Activated effector memory CD4-positive, alpha-beta T cell treated with Interleukin-2 at 50 U/mL for 16 hours (primary cell): ENCODE measurements around the gene HES7.
"Not testable (repeated sequence)": the region's sequence is repeated elsewhere in the genome, so short reads cannot be mapped to it uniquely, and the experiment has no call there.

Experiments
- DNase-seq: peaks from one replicate; pipeline ENCODE4 v3.0.0-alpha.2; 2020

Gene HES7

DNA sequence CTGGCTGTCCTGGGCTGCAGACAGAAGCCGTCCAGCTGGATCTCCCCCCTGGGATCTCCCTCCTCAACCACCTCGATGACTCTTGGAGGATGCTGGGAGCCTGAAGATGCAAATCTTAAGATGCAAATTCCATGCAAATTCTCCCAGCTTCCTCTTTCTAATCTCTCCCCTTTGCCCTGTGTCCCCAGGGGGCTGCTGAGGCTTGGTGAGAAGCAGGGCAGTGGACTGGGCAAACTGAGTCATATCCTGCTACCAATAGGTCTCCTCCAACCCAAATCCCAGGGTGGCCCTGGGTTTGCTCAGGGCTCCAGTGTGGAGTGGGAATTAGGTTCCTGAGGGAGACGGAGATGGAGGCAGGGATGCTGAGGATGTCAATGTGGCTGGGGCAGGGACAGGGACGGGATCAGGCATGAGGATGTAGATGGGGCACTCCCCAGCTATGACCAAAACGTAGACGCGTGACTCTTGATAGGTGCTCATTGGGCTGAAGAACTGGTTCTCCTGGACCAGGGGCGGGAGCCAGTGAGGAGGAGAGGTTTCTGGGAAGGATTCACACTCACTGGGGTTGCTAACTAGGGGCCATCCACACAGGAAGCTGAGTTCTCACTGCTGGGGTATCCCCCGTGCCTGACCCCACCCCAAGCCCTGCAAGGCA is 32.7 kb downstream of the HES7 start:
- no peak for DNase-seq

DNA sequence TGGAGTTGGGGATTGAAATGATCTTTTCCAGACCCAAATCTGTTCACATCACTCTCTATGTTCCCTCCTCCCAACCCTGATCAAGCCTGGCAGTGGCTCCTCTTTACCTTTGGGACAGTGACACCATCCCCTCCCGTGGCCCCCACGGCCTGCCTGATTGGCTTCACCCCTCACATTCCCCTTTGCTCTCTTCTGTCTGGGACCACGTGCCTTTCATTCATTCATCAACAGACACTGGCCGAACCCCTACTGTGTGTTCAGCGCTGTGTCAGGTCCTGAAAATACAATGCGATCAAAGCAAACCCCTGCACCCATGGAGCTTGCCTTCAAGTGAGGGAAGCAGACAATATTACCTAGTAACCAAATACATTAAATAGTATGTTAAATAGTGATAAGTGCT is 34.2 kb downstream of the HES7 start:
- no peak for DNase-seq

DNA sequence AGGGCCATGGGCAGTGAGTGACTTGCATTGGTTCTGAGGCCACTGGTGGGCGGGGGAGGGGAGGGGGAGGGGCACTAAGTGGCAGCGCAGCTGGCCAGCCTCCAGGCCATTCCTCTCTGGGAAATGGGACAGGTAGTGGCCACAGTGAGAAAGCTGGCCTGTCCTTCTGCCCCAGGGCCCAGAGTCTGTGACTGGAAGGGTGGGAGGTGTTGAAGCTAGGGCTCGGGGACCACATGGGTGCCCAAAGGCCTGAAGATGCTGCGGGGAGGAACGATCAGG is 36.0 kb downstream of the HES7 start:
- no peak for DNase-seq

DNA sequence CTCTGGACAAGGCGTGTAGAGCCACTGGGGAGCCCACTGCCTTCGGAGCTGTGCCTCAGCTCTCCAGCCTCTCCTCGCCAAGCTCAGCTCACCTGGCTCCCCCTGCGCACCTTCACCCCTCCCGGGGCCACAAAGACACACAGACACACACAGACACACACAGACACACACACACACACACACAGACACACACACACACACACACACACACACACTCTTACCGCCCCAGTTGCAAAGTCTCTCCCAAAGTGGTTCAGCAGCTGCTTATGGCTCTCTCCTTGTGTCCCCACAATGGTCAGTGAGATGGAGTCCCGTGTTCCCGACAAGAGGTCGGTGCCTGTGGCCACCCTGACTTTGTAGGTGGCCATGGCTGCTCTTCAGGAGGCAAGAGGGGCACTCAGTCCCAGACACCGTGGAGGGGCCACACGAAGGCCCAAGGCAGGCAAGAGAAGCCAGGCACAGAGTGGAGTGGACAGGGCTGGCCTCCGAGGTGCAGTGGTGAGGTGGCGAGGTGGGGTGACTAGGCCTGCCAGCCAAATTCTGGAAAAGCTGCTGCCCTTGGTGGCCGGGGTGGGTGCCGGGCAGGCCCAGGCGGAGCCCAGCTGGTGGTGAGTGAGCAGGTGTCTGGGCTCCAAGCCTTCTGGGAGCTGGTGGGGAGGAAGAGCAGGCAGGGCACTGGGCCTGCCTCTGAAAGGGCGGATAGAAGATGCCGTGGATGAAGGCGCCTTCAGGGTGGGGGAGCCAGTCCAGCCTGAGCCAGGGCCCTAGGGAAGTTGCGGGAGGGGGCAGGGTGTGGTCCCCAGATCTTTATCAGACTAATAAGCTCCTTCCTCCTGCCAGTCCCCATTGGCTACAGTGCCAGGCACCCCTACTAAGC is 36.6 kb downstream of the HES7 start, which contains the start of gene ALOX12B:
TSS of gene ALOX12B (minus strand) at position 642 of the 877 bp plus-strand sequence. CDS start at position 368, 274 bp downstream.
- DNase-seq, result no peak

DNA sequence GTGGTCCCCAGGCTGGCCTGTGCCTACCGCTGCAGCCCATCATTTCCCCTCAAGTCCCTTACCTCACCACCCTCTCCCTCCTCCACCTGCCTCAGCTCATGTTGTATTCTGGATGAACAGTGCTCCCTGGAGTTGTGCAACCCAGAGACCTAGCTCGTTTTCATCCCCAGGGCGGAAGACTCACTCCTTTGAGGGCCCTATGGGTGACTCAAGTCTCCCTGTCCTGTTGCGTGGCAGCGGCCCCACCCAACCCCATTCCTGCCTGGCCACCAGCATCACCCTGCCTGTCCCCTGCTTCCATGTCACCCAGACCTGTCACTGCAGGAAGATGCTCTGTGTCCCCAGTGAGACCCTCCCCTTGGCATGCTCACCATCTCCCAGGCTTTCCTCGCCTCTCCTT is 39.7 kb downstream of the HES7 start:
- no peak for DNase-seq

DNA sequence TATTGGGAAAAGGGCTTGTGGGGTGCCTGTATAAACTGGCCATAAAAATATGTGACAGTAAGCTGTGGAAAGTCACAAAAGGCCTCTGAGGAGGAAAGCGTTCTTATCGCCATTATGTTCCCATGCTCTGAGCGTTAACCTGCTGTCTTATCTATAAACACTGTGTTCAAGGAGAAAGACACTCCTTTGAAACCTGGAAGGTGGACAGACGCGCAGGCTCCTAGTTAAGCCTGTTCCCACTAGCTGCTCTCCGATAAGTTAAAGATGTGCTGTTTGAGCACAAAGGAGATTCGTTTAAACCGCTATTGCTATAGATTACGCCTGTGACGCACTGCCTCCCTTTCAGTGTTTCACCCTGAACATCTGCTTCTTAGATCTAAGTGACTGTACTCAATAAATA is 41.6 kb downstream of the HES7 start:
- DNase-seq, result no peak

DNA sequence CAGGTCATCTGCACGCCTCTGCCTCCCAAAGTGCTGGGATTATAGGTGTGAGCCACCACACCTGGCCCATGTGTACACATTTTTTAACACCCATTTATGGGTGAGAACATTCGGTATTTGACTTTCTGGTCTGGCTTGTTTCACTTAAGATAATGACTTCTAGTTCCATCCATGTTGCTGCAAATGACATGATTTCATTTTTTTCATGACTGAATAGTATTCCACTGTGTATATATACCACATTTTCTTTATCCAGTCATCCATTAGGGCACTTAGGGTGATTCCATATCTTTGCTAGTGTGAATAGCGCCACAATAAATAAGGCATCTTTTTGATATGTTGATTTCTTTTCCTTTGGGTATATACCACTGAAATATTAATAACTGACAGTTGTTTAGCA is 42.0 kb downstream of the HES7 start:
- no peak for DNase-seq

DNA sequence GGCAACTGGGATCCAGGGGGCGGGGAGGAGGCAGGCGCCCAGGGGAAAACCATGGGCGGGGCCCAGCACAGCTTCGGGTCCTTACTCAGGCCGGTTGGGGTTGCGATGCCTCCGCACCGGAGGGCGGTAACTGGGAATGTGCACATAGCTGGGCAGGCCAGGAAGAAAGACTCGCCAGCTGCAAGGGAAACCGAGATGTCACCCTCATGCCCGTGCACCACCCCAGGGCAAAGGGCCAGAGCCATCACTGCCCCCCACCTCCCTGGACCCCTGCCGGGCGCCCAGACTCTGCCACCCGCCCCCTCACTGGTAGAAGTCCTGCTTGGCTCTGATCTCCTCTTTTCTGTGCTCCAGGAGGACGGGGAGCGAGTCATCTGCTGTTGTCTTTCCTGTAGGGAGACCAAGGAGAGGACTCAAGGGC is 43.1 kb downstream of the HES7 start:
- no peak for DNase-seq

DNA sequence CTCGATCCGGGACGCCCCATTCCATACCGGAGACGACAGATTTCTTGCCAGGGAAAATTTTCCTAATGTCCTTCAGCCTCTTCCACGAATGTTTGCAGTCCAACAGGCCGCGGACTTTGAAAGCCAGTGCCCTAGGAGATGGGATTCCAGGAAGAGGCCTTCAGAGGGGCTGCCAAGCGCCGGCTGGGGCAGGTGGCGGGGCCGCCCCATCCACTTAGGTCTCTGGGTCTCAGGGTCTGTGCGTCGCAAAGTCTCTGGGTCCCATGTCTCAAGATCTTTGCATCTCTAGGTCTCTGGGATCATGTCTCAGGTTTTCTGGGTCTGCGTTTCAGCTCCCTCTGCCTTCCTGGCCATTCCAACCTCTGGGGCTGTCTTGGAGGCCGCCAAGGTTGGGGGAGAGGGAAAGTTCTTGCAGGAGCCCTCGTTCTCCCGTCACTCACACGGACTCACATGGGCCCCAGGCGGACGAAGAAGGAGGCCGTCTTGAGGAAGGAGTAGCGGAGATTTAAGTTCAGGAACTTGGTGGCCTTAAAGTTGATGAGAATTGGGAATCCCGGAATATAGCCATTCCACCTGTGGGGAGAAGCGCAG is 43.6 kb downstream of the HES7 start:
- DNase-seq, result no peak

DNA sequence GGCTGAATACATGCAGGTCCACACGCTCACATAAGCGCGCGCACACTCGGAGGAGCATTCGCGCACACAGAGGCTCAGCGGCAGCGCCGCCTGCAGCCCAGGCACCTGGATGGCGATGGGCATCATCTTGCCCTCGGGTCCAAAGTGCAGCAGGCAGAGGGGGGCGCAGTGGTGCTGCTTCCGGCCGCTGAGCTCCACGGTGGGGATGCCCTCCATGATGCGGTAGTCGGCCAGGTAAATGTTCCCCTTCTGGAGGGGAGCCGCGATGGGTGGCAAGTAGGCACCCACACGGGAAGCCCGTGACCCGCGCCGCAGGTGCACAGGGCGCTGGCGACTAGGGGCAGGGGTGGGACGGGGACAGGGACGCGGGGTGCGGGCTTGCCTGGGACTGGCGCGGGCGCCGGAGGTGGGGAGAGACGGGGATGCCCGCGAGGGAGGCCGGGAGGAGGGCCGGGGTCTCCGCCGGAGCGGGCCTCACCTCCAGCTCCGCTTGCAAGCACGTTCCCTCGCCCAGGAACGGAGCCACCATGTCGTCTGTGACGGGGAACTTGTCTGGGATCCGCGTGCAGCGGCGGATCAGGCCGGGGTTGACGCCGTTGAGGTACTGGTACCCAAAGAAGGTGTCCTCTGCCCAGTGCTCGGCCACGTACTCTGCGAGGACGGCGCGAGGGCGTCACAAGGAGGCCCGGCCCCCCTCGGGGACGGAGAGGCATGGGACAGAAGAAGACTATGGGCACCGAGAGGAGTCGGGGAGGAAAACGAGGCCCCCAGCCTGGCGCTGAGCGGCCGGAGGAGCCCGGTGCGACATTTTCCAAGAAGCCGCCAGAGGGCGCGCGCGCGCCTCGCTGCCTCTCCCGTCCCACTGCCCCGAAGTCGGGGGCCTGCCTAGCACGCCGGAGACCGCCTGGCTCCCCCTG is 44.4 kb downstream of the HES7 start:
- peak; percentile 70 for DNase-seq

DNA sequence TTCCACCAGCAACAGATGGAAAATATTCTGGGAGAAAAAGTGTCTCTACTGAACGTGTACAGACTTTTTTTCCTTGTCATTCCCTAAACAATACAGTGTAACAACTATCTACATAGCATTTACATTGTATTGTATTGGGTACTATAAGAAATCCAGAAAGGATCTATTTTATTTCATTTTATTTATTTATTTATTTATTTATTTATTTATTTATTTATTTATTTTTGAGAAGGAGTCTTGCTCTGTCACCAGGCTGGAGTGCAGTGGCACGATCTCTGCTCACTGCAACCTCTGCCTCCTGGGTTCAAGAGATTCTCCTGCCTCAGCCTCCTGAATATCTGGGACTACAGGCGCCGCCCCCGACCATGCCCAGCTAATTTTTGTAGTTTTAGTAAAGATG is 46.0 kb downstream of the HES7 start:
- not testable (repeated sequence) for DNase-seq

DNA sequence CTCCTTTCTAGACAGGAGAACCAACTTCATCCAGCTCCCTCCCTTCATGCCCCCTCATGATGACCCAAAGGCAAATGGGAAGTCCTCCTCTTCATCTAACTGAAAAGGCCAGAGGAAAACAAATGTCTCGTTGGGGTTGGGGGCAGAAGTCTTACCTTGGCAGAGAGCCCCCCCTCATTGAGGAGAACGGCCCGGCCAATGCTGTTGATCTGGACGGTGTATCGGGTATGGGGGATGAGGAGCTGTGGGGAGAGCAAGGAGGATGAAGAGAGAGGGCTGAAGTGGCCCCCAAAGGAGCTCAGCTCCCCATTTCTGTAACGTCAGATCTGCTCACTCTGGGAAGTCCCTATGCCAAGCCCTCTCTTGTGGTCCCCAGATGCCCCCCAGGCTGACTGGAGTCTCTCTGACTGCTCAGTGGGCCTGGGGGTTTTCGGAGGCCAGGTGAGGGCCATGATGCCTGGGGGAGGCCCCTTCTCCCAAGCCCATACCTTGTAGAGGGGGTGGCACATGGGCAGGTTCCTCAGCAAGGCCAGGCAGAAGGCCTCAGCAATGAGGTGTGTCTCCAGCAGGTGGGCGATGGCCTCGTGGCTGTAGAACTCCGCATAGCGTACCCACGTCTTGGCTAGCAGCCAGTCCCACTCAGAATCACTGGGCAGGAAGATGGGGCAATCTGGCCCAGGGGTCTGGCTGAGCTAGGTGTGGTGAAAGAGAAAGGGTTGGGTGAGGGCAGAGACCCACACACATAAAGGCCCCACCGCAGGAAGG is 47.2 kb downstream of the HES7 start:
- no peak for DNase-seq

DNA sequence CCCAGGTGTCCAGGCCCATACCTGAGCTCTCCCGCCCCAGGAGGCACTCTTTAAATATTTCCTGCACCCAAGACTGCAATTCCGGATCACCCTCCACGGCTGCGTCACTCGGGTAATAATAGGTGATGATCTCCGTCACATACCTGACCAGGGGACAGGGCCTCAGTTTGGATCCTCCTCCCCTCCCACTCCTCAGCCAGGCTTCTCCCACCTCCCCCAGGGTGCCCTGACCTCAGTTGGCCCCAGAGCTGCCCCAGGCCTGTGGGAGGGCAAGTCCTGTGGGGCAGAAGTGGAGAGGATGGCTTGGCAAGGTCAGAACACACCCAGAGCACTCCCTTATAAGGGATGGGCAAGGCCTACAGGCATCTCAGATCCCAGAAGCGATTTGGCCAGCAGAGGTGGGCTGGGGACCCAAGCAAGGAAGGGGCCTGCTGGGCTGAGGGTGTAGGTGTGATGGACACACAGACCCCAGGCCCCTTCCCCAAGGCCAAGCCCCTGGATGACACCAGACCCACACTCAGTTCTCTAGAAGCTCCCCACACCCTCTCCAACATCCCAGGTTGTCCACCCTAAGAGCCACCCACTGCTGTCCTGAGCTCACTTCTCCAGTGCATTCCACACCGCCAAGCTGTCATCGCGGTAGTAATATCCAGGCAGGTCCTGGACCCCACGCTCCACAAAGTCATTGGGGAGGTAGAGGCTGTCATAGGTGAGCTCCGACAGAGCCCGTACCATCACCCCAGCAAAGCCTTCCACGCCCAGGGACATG is 48.1 kb downstream of the HES7 start:
- no peak for DNase-seq

DNA sequence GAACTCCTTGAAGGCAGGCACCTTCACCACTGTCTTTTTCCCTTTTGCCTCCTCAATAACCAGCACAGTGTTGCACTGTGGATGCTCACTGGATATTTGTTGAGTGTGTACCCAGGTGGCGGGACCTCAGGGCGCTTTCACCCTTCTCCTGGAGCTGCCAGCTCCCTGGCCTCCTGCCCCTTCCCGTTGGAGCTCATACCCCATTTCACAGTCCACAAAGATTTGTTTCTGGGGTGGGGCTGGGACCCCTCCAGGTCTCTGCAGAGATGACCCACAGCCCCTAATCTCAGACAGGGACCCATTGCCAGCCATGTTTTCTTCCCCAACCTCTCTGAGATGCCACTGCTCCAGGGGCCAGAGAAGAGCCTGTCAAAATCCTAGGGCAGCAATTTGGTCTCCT is 48.8 kb downstream of the HES7 start:
- DNase-seq, result no peak

DNA sequence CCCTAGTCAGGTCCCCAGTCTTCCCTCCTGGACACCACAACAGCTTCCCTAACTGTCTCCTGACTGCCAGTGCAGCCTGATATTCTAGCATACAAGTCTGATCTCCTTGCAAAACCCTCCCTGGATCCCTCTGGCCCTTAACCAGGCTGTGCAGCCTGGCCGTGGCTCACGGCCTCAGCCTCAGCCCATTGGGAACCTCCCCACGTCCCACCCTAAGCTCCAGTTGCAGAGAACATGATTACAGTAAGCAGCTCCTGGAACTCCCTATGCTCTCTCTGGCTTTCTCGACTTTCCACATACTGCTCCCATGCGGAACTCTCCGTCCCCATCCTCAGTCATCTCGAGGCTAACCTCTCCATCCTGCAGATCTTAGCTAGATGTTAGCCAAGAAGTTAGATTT is 49.4 kb downstream of the HES7 start:
- no peak for DNase-seq

DNA sequence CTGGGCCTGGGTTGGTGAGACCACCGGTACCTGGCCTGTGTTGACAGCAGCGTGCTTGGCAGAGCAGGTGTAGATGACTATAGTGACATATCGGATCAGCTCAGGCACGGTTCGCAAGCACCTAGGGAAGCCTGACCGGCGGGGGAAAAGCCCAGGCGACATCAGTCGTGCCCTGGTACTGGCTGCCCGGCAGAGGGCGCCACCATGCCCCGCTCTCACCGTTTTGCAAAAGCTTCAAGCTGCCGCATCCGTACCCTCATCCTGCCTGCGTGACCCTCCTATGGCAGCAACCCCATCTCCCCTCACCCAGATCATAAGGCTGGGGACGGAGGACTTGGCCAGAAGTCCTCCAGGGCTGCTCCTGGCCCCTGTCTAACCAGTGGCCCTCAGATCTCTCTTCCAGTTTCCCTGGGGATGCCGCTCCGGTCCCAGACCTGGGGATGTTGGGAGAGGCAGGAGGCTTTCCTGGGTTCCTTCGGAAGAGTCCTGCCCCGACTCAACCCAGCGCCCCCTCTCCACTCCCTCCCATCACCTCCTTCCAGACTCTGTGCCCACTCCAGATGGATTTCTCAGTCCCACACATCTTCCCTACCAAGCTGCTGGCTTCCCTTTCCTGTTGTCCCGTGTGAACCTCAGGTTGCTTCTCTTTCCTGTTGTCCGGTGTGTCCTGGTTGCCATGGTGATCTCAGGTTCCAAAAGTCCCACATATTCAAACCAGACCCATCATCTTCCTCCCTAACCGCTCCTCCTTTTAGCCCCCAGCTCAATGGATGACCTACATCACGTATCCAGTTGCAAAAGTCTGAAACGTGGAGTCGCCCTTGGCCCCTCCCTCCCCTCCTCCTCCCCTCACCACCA is 50.0 kb downstream of the HES7 start:
- peak; percentile 72 for DNase-seq

DNA sequence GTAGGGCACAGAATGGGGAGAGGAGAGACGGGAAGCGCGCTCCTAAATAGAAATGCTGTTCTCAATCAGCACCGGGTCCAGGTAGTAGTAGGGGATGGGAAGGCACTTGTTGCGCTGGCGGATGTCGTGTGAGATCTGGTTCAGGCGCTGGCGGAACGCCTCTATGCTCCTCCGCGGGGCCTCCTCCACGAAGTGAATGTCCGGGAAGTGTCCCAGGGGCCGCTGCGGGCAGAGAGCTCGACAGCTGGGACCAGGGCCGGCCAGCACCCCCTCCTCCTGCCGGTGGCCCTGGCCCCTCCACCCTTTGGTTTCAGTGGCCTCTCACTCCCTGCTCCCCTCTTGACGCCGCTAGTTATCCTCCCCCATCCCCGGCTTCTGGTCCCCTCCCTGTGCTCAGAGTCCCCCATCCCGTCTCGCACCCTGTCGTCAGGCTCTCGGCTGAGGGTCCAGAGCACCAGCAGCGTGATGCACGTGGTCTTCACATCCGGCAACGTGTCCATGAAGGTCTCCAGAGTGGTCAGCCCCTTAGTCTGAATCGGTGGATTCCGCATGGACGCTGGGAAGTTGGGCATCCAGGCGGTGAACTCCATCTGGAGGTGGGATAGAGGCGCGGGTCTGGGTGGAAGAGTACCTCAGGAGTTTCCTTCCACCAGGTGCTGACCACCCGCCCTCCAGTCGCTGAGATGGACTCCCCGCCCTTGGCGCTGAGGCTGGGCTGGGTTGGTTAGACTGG is 51.0 kb downstream of the HES7 start:
- DNase-seq, result peak; percentile 18

DNA sequence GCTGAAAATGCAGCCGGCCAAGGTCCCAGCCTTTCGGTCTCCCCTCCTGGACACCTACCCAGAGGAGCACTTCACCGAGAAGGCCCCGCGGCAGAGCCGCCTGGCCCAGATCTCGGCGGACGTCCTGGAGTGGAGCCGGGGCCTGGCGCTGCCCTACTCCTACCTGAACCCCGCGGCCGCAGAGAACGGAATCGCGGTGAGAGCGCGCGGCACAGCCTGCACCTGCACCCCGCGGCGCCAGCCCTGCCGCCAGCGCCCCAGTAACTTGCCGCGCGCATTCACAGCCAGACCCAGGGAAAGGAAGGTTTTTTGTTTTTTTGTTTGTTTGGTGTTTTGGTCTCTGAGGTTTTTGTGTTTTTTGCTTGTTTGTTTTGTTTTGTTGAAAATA is 51.6 kb downstream of the HES7 start:
- DNase-seq, result no peak

DNA sequence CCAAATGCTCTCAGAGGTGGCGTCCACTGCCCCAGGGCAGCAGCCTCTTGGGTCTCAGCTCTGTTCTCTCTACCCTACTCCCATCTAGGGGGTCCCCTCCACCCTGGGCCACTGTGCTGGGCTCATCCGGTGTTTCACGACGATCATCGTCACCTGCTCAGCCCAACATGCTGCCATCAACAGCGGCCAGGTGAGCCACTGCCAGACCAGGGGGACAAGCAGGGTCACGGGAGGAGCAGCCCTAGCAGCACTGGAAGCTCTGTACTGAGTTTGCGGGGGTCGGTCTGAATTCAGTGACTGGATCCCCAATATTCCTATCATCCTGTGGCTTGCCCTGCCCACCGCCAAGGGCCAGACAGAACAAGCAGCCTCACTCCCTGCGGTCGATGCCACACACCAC is 52.4 kb downstream of the HES7 start:
- no peak for DNase-seq
